Measurements from ENCODE around the gene PROB1.

DNA sequence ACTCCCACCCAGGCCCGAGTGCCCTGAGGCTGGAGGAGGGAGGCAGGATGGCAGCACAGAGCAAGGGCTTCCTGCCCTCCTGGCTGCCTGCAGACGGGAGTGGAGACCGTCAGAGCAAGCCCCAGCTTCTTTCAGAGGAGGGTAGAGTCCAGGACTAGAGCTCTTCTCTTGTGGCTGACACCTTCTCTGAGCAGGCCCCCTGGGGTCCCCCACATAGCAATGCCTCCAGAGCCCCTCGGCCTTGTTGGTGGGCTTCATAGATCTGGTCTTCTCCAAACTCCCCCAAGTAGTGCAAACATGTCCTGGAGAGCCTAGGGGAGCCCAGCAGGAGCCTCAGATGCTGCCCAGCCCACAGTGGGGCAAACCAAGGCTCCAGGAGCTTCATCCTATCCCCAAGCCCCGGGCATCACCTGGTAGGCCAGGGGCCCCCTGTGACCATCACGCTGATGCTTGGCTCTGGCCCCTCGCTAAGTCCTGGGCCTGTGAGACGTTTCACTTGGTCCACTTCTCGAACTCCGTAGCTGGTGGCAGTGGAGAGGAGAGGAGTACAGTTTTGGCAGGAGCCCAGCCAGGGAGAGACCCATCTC, 7.2 kb downstream of the PROB1 start:
- TF ChIP-seq, protein P1, sequence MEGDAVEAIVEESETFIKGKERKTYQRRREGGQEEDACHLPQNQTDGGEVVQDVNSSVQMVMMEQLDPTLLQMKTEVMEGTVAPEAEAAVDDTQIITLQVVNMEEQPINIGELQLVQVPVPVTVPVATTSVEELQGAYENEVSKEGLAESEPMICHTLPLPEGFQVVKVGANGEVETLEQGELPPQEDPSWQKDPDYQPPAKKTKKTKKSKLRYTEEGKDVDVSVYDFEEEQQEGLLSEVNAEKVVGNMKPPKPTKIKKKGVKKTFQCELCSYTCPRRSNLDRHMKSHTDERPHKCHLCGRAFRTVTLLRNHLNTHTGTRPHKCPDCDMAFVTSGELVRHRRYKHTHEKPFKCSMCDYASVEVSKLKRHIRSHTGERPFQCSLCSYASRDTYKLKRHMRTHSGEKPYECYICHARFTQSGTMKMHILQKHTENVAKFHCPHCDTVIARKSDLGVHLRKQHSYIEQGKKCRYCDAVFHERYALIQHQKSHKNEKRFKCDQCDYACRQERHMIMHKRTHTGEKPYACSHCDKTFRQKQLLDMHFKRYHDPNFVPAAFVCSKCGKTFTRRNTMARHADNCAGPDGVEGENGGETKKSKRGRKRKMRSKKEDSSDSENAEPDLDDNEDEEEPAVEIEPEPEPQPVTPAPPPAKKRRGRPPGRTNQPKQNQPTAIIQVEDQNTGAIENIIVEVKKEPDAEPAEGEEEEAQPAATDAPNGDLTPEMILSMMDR (IDR thresholded peaks at IDR 0.05): no peak
- TF ChIP-seq POLR2A (IDR thresholded peaks at IDR 0.05): no peak

Data from Peyer's patch (tissue), 4 donors.